Effector memory CD4-positive, alpha-beta T cell (primary cell): ENCODE data around the gene ATCAY.
"Not testable (repeated sequence)": the region's sequence is repeated elsewhere in the genome, so short reads cannot be mapped to it uniquely, and the experiment has no call there.

ENCODE experiments used
- DNase-seq, 3 donors: peaks; one replicate each; pipeline ENCODE4 v3.0.0-alpha.2; 2020
- H3K27ac ChIP-seq: 2 replicates; pipeline ENCODE4 v1.7.0; 2013; ENCODE audit warnings: mild to moderate bottlenecking, low read length, moderate library complexity; ENCODE audit not compliant: insufficient read depth, poor library complexity, severe bottlenecking
- H3K27me3 ChIP-seq: replicated peaks from 2 replicates; pipeline ENCODE4 v1.7.0; 2013; ENCODE audit warnings: mild to moderate bottlenecking, low read length; ENCODE audit not compliant: insufficient read depth, control insufficient read depth, poor library complexity, severe bottlenecking
- H3K36me3 ChIP-seq: 2 replicates; pipeline ENCODE4 v1.7.0; 2013; ENCODE audit warnings: mild to moderate bottlenecking, low read length, moderate library complexity; ENCODE audit not compliant: control insufficient read depth, insufficient read depth
- H3K4me1 ChIP-seq: 2 replicates; pipeline ENCODE4 v1.7.0; 2013; ENCODE audit warnings: low read length, mild to moderate bottlenecking; ENCODE audit not compliant: control insufficient read depth, insufficient read depth, poor library complexity, severe bottlenecking
- H3K4me3 ChIP-seq: 2 replicates; pipeline ENCODE4 v1.7.0; 2013; ENCODE audit warnings: low read length, low read depth, mild to moderate bottlenecking; ENCODE audit not compliant: insufficient read depth, poor library complexity, severe bottlenecking
- H3K9me3 ChIP-seq: 2 replicates; pipeline ENCODE4 v1.7.0; 2013; ENCODE audit warnings: mild to moderate bottlenecking, low read length, moderate library complexity; ENCODE audit not compliant: control insufficient read depth

The ATCAY gene

DNA sequence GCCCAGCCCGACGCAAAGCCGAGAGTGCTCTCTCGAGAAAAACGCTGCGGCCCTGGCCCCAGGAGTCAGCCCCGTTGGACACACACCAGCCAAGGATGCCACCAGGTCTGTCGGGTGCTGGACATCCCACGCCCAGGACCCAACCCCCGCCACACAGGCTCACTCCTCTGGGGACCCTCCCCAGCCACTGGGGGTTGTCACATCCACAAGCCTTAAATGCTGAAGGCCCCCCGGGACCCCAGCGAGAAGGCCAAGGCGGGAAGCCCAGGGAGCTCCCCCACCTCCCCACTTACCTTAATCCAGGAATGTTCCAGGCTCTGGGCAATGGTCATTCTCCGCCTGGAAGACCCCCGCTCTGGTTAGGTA lies 79.3 kb downstream of the ATCAY start:
- peaks cover 56% of the 10 kb centered on the region for H3K36me3 ChIP-seq
- DNase-seq: no peak
- H3K4me3 ChIP-seq: no peak overlapping the region
- H3K27ac ChIP-seq: no peak overlapping the region
- H3K9me3 ChIP-seq: no peaks in the 10 kb centered on the region
- no peaks in the 10 kb centered on the region for H3K4me1 ChIP-seq
- H3K27me3 ChIP-seq: no peaks in the 10 kb centered on the region

DNA sequence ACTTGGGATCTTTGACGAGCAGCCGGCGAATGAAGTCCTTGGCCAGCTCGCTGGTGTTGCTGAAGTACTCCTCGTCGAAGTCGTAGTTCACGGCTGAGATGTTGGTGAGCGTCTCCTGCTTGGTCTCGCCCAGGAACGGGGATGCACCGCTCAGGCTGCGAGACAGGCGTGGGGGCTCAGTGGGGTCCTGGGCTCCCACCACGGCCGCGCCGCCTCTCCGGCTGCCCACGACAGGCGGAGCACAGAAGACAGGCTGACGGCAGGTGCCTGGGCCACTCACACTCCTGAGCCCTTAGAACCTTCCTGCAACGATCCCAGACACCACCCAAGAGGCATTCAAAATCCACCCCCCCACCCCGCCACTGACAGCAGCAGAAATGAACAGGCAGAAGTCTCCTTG lies 80.5 kb downstream of the ATCAY start:
- Histone ChIP-seq H3K36me3 (peaks cover 65% of the 10 kb centered on the region), H3K4me1 (no peaks in the 10 kb centered on the region), H3K4me3 (no peak overlapping the region), H3K9me3 (no peaks in the 10 kb centered on the region), H3K27me3 (no peaks in the 10 kb centered on the region), H3K27ac (no peak overlapping the region)
- DNase-seq: no peak

DNA sequence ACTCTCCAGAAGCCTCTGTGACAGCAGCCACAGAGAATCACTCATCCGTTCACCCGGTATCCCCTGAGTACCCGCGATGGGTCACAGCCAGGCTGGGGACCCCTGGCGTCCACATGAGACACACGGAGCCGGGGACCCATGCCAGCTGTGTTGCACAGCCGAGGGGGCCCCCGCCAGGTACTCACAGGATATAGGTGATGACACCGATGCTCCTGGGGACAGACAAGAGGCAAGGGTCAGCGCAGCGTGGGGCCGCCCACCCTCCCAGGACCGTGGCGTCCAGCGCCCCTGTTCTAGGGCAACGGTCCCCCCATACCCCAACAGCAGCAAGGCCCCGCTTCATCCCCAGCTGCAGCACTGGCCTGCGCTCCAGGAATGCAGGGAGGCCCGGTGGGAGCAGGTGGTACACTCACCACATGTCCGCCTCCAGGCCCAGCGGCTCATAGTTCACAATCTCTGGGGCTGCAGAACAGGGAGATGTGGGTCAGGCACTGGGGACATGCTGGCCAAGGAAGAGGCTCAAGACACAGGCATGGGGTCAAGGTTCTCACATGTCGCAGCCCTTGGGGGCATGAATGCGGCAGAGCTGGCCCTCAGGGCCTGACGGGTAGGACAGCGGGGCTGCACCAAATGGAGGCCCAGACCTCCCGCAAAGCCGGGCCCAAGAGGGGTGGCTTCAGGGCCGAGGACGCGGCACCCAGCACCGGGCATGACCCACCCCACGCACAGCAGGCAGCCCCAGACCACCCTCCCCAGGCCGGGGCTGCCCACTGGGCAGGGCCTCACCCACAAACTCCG lies 83.2 kb downstream of the ATCAY start:
- H3K9me3 ChIP-seq: no peaks in the 10 kb centered on the region
- H3K27me3 ChIP-seq: no peaks in the 10 kb centered on the region
- peaks cover 66% of the 10 kb centered on the region for H3K36me3 ChIP-seq
- no peak overlapping the region for H3K4me3 ChIP-seq
- no peaks in the 10 kb centered on the region for H3K4me1 ChIP-seq
- no peak overlapping the region for H3K27ac ChIP-seq
- DNase-seq: no peak

DNA sequence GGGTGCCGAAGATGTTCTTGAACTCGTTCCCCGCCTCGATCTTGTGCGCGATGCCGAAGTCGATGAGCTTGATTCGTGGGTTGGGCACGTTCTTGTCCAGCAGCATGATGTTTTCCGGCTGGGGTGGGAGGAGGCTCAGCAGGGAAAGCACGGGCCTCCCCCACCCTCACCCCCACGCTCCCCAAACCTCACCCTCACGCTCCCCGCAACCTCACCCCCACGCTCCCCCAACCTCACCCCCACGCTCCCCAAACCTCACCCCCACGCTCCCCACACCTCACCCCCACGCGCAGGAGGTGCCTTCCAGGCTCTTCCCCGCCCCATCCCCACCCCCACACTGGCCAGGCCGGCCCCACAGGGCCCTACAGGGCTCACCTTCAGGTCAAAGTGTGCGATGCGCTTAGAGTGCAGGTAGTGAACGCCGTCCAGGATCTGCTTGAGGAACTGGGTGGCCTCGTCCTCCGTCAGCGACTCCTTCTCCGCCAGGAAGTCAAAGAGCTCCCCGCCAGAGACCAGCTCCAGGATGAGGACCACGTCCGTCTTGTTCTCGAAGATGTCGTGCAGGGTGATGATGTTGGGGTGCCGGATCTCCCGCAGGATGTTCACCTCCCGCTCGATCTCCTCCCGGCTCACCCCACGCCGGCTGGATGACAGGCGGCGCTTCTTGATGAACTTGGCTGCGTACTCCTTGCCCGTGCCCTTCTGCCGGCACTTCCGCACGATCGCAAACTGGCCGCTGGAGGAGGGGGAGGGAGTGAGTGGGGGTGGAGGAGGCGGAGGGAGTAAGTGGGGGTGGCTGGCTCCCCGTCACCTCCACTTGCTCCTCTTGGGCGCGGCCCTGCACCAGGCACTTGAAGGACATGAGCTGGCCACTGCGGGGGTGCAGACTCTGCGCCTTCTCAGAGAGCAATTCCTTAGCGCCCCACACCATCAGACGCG lies 84.0 kb downstream of the ATCAY start:
- Histone ChIP-seq H3K36me3 (peaks cover 60% of the 10 kb centered on the region), H3K27ac (no peak overlapping the region), H3K9me3 (no peaks in the 10 kb centered on the region), H3K27me3 (no peaks in the 10 kb centered on the region), H3K4me1 (no peaks in the 10 kb centered on the region), H3K4me3 (no peak overlapping the region)
- no peak for DNase-seq

DNA sequence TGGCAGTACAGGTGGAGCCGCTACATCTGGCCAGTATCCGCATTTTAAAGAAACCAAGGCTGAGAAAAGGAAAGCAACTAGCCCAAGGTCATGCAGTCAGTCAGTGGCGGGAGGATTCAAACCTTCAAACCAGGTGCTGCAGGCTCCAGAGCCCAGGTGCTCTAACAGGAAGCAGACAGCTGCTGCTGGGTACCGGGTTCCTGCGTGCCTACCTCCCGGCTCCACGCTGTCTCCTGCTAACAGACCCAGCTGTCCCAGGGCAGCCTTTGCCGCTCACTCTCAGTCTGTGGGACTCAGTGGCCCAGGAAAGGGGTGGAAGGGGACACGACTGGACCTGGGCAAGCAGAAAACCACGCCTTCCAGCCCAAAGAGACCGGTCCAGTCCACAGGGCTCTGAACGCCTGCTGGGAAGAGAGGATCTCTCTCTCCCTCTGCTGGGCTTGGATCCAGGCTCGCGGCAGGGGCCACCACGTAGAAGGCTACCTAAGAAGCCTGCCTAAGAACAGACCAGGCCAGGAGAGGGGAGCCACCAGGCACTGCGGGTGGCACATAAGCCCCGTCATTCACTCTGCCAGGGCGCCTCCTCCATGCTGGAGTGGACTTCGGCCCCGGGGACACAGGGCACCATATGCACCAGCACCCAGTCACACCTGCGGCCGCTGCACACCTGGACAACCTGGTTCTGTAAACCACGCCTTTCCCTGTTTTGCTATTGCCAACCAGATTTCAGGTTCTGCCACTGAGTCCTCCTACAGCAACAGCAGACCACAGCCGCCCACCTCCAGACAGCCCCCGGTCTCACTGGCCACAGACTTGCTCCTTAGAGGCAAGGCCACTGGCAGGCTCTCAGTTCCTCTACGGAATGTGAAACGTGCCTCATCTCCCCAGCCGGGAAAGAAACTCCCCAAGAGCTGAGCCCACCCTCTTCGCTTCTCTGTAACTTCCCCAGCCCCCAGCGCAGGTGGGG lies 85.8 kb downstream of the ATCAY start:
- Histone ChIP-seq H3K9me3 (no peaks in the 10 kb centered on the region), H3K27me3 (no peaks in the 10 kb centered on the region), H3K27ac (no peak overlapping the region), H3K4me1 (peaks cover 13% of the 10 kb centered on the region), H3K4me3 (no peak overlapping the region), H3K36me3 (peaks cover 42% of the 10 kb centered on the region)
- DNase-seq: no peak

DNA sequence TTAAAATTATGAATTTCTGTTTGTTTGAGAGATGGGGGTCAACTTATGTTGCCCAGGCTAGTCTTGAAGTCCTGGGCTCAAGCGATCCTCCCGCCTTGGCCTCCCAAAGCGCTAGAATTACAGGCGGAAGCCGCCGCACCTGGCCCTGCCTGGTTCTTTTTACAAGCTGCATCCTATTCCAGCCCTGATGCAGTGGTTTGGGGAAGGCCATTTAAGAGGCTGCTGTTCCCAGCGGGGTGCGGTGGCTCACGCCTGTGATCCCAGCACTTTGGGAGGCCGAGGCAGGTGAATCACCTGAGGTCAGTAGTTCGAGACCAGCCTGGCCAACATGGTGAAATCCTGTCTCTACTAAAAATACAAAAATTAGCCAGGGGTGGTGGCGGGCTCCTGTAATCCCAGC lies 87.5 kb downstream of the ATCAY start:
- Histone ChIP-seq H3K4me1 (peaks cover 15% of the 10 kb centered on the region), H3K36me3 (peaks cover 36% of the 10 kb centered on the region)
- H3K27me3 ChIP-seq, H3K27ac ChIP-seq, DNase-seq, H3K9me3 ChIP-seq, H3K4me3 ChIP-seq: not testable (repeated sequence)

DNA sequence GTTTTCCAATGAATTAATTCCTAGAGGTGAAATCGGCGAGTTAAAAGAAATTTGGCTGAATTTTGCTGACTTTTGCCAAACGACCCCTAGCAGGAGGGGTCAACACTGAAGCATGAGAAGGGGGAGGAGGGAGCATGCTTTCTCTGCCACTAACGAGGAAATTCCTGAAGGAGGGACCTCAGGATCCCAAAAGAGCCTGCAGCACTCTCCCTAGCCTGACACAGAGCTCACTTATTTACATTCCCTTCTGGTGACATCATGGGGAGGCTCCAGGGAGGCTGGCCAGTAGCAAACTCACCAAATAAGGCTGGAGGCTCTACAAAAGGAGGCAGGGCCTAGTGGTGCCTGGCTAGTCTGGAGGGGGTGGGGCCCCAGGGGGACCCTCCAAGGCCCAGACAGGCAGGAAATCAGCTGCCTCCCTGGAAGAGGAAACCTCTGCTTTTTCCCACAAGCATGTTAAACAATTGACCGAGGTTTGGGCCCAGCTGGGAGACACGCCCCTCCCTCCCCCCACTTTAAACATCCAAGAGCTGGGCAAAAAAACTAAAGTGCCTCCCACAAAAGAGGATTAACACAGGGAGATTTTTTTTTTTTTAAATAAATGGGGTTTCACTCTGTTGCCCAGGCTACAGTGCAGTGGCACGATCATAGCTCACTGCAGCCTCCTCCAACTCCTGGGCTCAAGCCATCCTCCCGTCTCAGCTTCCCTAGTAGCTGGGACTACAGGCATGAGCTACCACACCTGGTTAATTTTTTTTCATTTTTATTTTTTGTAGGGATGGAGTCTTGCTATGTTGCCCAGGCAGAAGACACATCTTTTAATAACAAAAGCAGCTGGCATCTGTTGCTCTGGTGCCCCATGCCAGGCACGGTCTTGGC lies 88.3 kb downstream of the ATCAY start:
- H3K36me3 ChIP-seq: peaks cover 28% of the 10 kb centered on the region
- peaks cover 15% of the 10 kb centered on the region for H3K4me1 ChIP-seq
- DNase-seq: no peak
- H3K27ac ChIP-seq: no peak overlapping the region
- no peaks in the 10 kb centered on the region for H3K9me3 ChIP-seq
- H3K4me3 ChIP-seq: no peak overlapping the region
- no peaks in the 10 kb centered on the region for H3K27me3 ChIP-seq

DNA sequence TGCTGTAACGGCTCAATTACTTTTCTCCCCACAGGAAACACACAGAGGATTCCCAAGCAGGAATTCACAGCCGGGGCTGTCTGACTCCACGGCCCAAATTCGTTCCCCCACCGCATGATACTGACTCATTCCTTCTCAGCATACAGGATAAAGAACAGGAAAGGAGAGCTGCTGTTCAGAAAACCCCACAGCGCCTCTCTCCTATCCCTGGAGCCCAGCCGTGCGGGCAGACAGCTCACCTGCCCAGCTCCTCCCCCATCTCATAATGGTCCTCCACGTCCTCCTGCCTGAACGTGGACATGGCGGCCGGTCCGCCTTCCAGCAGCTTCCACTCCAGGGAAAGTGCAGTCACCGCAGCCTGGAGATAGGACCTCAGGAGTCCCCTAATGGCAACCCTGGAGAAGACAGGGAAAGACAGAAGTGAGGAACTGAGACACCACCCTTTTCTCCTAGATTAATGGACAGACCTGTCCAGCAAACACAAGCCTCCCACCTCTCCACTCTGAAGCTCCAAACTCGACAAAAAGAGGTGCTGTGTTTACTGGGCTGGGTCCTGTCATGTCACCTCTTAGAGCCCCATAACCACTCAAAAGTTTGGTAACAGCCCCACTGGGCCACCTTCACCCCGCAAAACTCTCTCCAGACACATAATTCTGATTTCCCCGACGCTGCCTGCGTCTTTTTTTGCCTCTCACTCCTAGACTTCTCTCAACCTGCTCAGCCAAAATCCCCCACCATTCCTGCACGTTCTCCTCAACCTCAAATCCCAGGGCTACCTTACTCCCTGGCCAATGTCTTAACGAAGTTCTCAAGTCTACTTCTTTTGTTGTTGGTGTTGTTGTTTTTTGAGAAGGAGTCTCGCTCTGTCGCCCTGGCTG lies 89.2 kb downstream of the ATCAY start:
- H3K4me1 ChIP-seq: peaks cover 15% of the 10 kb centered on the region
- H3K4me3 ChIP-seq: peak overlapping the region; percentile 76
- DNase-seq: no peak
- H3K27ac ChIP-seq: peak overlapping the region; percentile 70
- no peaks in the 10 kb centered on the region for H3K27me3 ChIP-seq
- peaks cover 21% of the 10 kb centered on the region for H3K36me3 ChIP-seq
- no peaks in the 10 kb centered on the region for H3K9me3 ChIP-seq
